ENCODE results near the gene ERGIC1. TPM values are rescaled to one million over a fixed set of nuclear protein-coding genes. Genes with fewer than 3 reads are reported as not detected.
"Not testable (repeated sequence)": the region's sequence is repeated elsewhere in the genome, so short reads cannot be mapped to it uniquely, and the experiment has no call there.

The ERGIC1 gene
- total and polyA plus RNA-seq, 8 donors = 54.5 to 293 (median 104) TPM

DNA sequence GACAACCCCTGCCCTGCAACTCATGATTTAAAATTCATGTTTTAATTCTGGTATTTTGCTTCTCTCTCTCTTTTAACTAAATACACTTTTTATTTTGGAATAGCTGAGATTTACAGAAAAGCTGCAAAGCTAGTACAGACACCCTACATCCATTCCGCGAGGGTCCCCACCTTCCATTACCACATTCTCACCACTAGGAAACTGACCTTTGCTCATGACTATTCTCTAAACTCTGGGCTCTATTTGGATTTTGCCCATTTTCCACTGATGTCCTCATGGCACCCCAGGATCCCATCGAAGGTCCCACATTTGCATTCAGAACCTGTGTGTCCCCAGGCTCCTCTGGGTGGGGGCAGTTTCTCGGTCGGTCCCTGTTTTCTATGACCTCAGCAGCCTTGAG lies 11.5 kb downstream of the ERGIC1 start:
- no peaks in the 10 kb centered on the region for H3K27me3 ChIP-seq
- WGBS, 5 donors = 87 to 95% (median 92%) methylated on average over 5 of the region's 5 CpGs
- H3K36me3 ChIP-seq = peaks cover 0 to 13% (median 4%) of the 10 kb centered on the region in 4 donors
- H3K27ac ChIP-seq = peak overlapping the region in 2 of 5 donors; percentile 34 to 98
- H3K4me1 ChIP-seq = peaks cover 40 to 82% (median 70%) of the 10 kb centered on the region in 4 donors
- TF ChIP-seq, protein P1, sequence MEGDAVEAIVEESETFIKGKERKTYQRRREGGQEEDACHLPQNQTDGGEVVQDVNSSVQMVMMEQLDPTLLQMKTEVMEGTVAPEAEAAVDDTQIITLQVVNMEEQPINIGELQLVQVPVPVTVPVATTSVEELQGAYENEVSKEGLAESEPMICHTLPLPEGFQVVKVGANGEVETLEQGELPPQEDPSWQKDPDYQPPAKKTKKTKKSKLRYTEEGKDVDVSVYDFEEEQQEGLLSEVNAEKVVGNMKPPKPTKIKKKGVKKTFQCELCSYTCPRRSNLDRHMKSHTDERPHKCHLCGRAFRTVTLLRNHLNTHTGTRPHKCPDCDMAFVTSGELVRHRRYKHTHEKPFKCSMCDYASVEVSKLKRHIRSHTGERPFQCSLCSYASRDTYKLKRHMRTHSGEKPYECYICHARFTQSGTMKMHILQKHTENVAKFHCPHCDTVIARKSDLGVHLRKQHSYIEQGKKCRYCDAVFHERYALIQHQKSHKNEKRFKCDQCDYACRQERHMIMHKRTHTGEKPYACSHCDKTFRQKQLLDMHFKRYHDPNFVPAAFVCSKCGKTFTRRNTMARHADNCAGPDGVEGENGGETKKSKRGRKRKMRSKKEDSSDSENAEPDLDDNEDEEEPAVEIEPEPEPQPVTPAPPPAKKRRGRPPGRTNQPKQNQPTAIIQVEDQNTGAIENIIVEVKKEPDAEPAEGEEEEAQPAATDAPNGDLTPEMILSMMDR (IDR thresholded peaks at IDR 0.05) = no peak
- TF ChIP-seq POLR2AphosphoS5 (IDR thresholded peaks at IDR 0.05) (no peak), EP300 (IDR thresholded peaks at IDR 0.05) (no peak), POLR2A (IDR thresholded peaks at IDR 0.05) (no peak)
- intact Hi-C loops (cut with DNase I; ENCODE audit: low total_unique reads) = no loop called here
- no peak for DNase-seq
- no peak overlapping the region for H3K4me3 ChIP-seq
- no peaks in the 10 kb centered on the region for H3K9me3 ChIP-seq

DNA sequence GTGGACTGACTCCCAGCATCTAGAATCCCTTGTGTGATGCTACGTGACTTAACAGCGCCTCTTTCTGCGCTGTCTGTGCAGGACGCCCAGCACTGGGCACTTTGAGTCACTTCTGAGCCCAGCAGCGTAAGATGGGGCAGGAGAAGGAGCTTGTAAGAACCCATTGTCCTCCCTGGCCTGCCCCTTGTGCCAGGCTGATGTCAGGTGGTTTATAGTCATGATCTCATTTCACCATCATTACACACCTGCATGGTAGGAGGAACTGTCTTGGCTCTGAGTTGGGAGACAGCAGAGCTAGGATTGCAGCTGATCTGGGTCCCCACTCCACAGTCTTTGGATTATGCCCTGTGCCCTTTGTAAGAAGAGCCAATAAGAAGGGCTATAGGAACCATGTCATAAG lies 12.2 kb downstream of the ERGIC1 start:
- TF ChIP-seq POLR2AphosphoS5 (IDR thresholded peaks at IDR 0.05) (no peak), EP300 (IDR thresholded peaks at IDR 0.05) (no peak), POLR2A (IDR thresholded peaks at IDR 0.05) (no peak)
- TF ChIP-seq, protein P1 (IDR thresholded peaks at IDR 0.05) = no peak
- Histone ChIP-seq H3K27me3 (no peaks in the 10 kb centered on the region), H3K4me3 (no peak overlapping the region), H3K9me3 (no peaks in the 10 kb centered on the region), H3K36me3 (peaks cover 0 to 13% (median 4%) of the 10 kb centered on the region in 4 donors), H3K27ac (peak overlapping the region in 3 of 5 donors; percentile 34 to 98 (median 63)), H3K4me1 (peaks cover 37 to 80% (median 69%) of the 10 kb centered on the region in 4 donors)
- WGBS, 5 donors = 92 to 100% (median 95%) methylated on average over 4 to 5 of the region's 5 CpGs
- DNase-seq = peak in 1 of 2 donors; percentile 18
- intact Hi-C loops (cut with DNase I; ENCODE audit: low total_unique reads) = no loop called here

GRCh38 chr5:172846677-172847076 lies 12.6 kb downstream of the ERGIC1 start:
- intact Hi-C loops (cut with DNase I; ENCODE audit: low total_unique reads) = no loop called here
- Histone ChIP-seq H3K4me1 (peaks cover 37 to 80% (median 71%) of the 10 kb centered on the region in 4 donors), H3K27ac (peak overlapping the region in 4 of 5 donors; percentile 5 to 98 (median 48)), H3K36me3 (peaks cover 0 to 13% (median 4%) of the 10 kb centered on the region in 4 donors), H3K9me3 (no peaks in the 10 kb centered on the region), H3K4me3 (no peak overlapping the region), H3K27me3 (no peaks in the 10 kb centered on the region)
- no peak for TF ChIP-seq EP300 (IDR thresholded peaks at IDR 0.05)
- TF ChIP-seq POLR2A (IDR thresholded peaks at IDR 0.05) = no peak
- TF ChIP-seq, protein P1 (IDR thresholded peaks at IDR 0.05) = no peak
- no peak for TF ChIP-seq POLR2AphosphoS5 (IDR thresholded peaks at IDR 0.05)
- peak in 1 of 2 donors; percentile 26 for DNase-seq
- 36 to 52% (median 43%) methylated on average over 4 of the region's 4 CpGs for WGBS, 5 donors

DNA sequence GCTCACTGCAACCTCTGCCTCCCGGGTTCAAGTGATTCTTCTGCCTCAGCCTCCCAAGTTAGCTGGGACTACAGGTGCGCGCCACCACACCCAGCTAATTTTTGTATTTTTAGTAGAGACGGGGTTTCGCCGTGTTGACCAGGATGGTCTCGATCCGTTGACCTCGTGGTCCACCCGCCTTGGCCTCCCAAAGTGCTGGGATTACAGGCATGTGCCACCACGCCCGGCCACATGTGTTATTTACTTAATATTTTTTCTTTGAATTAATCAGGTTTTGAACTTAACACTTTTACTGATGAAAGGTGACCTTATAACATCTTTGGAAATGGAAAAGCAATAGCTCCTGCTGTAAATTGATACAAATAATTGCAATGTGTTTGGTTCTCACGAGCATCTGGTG lies 13.5 kb downstream of the ERGIC1 start:
- peak overlapping the region in 2 of 5 donors; percentile 94 to 98 for H3K27ac ChIP-seq
- intact Hi-C loops (cut with DNase I; ENCODE audit: low total_unique reads); H3K27me3 ChIP-seq; DNase-seq; H3K9me3 ChIP-seq; H3K4me3 ChIP-seq: not testable (repeated sequence)
- peaks cover 0 to 13% (median 4%) of the 10 kb centered on the region in 4 donors for H3K36me3 ChIP-seq
- 72 to 86% (median 80%) methylated on average over 13 of the region's 13 CpGs for WGBS, 5 donors
- H3K4me1 ChIP-seq = peaks cover 45 to 89% (median 74%) of the 10 kb centered on the region in 4 donors

GRCh38 chr5:172848419-172848818 lies 14.4 kb downstream of the ERGIC1 start:
- Histone ChIP-seq H3K4me3 (no peak overlapping the region), H3K27ac (peak overlapping the region; percentile 67 to 98 (median 94)), H3K4me1 (peaks cover 53 to 94% (median 82%) of the 10 kb centered on the region in 4 donors), H3K27me3 (no peaks in the 10 kb centered on the region), H3K9me3 (no peaks in the 10 kb centered on the region), H3K36me3 (peaks cover 0 to 11% (median 3%) of the 10 kb centered on the region in 4 donors)
- peak in 1 of 2 donors; percentile 32 for DNase-seq
- WGBS, 5 donors = 49 to 70% (median 59%) methylated on average over 3 of the region's 3 CpGs
- intact Hi-C loops (cut with DNase I; ENCODE audit: low total_unique reads) = no loop called here
- TF ChIP-seq POLR2A (IDR thresholded peaks at IDR 0.05) = no peak
- TF ChIP-seq EP300 (IDR thresholded peaks at IDR 0.05) = no peak
- TF ChIP-seq, protein P1 (IDR thresholded peaks at IDR 0.05) = no peak
- no peak for TF ChIP-seq POLR2AphosphoS5 (IDR thresholded peaks at IDR 0.05)

Data from stomach (tissue), 9 donors.